ENCODE data around the gene GCM1.

The GCM1 gene

GRCh38 chr6:53152576-53152975, 3.9 kb upstream of the GCM1 start:
- in situ Hi-C loops (cut with MboI; ENCODE audit: low sequenced_read_pairs), result no loop called here

GRCh38 chr6:53151676-53152075, 3.0 kb upstream of the GCM1 start:
- in situ Hi-C loops (cut with MboI; ENCODE audit: low sequenced_read_pairs), result no loop called here

DNA sequence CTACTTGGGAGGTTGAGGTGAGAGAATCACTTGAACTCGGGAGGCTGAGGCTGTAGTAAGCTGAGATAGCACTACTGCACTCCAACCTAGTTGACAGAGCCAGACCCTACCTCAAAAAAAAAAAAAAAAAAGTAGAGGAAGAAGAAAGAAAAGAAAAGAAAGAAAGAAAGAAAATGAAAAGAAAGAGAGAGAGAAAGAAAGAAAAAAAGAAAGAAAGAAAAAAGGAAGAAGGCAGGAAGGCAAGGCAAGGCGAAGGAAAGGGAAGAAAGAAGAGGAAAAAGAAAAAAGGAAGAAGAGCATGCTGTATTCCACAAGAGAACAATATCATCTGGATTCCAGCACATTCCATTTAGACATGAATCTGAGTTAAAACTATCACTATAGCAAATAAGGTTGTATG, 3.8 kb downstream of the GCM1 start:
- in situ Hi-C loops (cut with MboI; ENCODE audit: low sequenced_read_pairs), result no loop called here

DNA sequence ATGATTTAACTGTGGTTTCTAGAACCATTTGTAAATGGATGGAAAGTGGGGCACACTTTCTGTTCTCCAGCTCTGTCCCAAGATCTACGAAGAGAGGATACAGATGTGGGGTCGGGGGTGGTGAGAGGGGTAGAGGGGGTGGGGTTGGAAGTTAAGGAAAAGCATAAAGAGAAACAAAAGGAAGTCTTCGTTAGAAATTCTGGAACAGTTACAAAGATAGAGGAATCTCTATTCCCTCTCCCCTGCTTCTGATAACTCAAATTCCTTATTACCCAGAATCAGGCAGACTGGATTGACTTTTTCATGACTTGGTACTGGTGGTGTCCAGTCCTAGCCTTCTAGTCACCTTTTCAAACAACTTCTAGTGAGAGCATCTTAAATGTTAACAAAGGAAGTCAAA, 4.9 kb downstream of the GCM1 start:
- in situ Hi-C loops (cut with MboI; ENCODE audit: low sequenced_read_pairs), result no loop called here

GRCh38 chr6:53142810-53143209, 5.8 kb downstream of the GCM1 start:
- in situ Hi-C loops (cut with MboI; ENCODE audit: low sequenced_read_pairs), result no loop called here

- in situ Hi-C loops (cut with MboI; ENCODE audit: low sequenced_read_pairs), result no loop called here
Observed at GRCh38 chr6:53139841-53140413, 8.7 kb downstream of the GCM1 start.

- in situ Hi-C loops (cut with MboI; ENCODE audit: low sequenced_read_pairs), result no loop called here
Observed at GRCh38 chr6:53136000-53136609, 12.5 kb downstream of the GCM1 start.

DNA sequence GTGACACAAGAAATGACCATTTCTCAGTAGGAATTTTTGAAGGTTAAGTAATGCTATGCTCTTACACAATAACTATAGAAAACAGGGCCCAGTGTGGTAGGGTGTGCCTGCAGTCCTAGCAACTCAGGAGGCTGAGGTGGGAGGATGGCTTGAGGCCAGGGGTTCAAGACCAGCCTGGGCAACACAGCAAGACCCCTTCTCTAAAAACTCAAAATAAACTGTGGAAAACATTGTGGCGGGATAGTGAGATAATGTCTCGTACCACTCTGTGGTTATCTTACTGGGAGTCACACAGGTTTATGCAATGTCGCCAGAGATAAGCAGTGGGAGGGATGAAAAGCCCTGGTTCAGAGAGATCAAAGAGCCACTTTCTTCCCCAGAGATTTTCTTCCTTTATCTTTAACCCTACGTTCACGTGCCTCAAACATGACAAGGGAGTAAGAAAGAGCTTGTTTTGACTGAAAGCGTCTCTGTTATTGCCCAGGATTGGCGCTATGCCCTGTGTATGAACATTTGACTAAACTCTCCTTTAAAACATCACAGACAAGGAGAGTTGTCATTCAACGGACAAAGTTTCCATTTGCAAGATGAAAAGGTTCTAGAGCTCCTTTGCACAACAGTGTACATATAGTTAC, 13.9 kb downstream of the GCM1 start:
- in situ Hi-C loops (cut with MboI; ENCODE audit: low sequenced_read_pairs), result no loop called here

DNA sequence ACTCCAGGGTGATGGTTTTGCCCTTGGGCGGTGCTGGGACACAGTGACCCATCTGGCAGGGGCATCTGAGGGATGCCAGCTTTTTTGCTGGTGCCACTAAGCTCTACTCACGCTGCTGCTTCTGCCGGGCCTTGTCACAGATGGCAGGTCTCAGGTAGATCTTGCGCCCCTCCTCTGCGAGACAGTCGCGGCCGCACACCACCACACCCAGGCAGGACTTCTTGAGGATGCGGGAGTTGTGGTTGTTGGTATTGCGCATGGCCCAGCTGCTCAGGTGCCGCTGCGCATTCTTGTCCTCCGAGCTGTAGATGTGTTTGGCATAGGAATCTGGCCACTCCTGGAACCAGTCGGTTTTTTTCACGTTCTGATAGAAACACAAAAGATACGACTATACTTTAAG, 14.7 kb downstream of the GCM1 start:
- in situ Hi-C loops (cut with MboI; ENCODE audit: low sequenced_read_pairs), result no loop called here

GRCh38 chr6:53130569-53131290, 17.9 kb downstream of the GCM1 start:
- in situ Hi-C loops (cut with MboI; ENCODE audit: low sequenced_read_pairs), result no loop called here

DNA sequence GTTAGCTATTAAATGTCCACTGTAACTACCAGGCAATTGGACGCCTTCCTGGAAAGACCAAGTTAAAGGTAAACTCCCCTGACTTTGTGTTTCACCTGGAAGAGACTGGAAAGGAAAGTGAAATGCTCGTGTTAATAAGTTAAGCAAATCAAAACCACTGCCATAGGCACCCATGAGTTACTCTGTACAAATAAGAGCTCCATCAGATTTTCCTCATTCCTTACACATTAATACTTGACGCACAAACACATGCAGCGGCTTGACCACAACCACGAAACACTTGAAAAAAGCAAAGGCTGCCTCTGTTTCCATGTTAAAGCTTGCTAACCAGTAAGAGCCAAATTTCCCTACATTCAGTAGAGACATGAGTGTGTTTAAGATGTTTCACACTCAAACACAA, 19.8 kb downstream of the GCM1 start:
- in situ Hi-C loops (cut with MboI; ENCODE audit: low sequenced_read_pairs), result no loop called here

- in situ Hi-C loops (cut with MboI; ENCODE audit: low sequenced_read_pairs), result no loop called here
Observed at GRCh38 chr6:53125276-53125675, 23.4 kb downstream of the GCM1 start.

- in situ Hi-C loops (cut with MboI; ENCODE audit: low sequenced_read_pairs), result no loop called here
Observed at GRCh38 chr6:53124131-53124800, 24.4 kb downstream of the GCM1 start.

DNA sequence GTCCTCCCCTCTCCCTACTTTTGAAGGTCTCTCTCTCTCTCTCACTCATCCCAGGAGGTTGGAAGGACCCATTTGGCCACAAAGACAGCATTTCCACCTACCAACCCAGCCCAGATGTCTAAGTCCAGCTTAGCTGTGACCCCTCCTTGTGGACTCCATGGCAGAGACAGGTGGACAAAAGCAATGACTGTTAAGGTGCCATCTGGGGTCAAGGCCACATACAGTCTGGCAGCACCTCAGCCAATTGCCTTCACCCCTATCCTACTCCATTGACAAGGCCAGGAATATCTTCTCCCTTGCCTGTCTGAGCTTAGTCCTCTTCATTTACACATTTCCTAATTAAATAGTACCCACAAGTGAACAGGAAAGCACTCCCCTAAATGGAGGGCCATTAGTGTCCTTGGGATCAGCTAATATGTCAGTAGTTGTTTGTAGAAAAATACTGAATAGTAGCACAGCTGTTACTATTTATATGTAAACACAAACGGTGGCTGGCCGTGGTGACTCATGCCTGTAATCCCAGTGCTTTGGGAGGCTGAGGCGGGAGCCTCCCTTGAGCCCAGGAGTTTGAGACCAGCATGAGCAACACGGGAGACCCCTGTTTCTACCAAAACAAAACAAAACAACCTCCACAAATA, 28.8 kb downstream of the GCM1 start:
- in situ Hi-C loops (cut with MboI; ENCODE audit: low sequenced_read_pairs), result no loop called here

DNA sequence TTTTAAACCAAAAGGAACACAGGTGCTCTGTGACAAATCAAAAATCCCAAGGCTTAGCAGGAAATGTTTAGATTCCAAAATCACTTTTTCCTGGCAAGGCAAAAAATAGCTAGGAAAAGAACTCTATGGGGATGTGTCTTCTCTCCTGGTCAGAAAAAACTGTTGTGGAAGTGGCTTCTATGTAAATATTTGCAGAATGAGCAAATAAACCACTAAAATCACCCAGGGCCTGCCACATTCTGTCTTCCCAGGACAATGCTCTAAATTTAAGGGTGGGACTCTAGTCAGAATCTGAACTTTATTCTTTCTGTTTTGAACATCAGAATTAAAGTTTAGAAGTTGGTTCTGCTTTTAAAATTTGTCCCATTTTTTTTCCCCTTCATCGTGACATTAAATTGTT, 29.3 kb downstream of the GCM1 start:
- in situ Hi-C loops (cut with MboI; ENCODE audit: low sequenced_read_pairs), result no loop called here

- in situ Hi-C loops (cut with MboI; ENCODE audit: low sequenced_read_pairs), result no loop called here
Observed at GRCh38 chr6:53115741-53116140, 32.9 kb downstream of the GCM1 start.

GRCh38 chr6:53115113-53115512, 33.5 kb downstream of the GCM1 start:
- in situ Hi-C loops (cut with MboI; ENCODE audit: low sequenced_read_pairs), result no loop called here

- in situ Hi-C loops (cut with MboI; ENCODE audit: low sequenced_read_pairs), result no loop called here
Observed at GRCh38 chr6:53113742-53114141, 34.9 kb downstream of the GCM1 start.

DNA sequence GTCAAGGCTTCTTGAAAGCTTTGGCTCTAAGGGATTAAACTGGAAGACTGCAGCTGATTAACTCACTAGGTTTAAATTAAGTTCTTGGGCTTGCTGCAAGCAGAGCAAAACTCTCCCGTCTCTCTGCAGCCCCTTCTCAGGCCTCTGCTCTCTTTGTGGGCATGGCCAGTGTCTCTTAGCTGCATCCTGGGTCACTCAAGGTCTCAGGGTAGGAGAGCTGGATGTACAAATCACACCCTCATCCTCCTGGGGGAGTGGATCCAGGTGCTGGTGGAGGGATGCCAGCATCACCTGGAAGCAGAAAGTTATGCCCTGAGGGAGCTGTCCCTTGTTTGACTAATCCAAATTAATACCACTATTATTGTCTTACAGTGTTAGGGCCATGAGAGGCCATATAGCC, 35.8 kb downstream of the GCM1 start:
- in situ Hi-C loops (cut with MboI; ENCODE audit: low sequenced_read_pairs), result no loop called here

- in situ Hi-C loops (cut with MboI; ENCODE audit: low sequenced_read_pairs), result no loop called here
Observed at GRCh38 chr6:53112404-53112803, 36.2 kb downstream of the GCM1 start.

GRCh38 chr6:53111865-53112264, 36.8 kb downstream of the GCM1 start:
- in situ Hi-C loops (cut with MboI; ENCODE audit: low sequenced_read_pairs), result no loop called here
